ENCODE data around the gene COL1A1. TPM values are rescaled to one million over a fixed set of nuclear protein-coding genes. Genes with fewer than 3 reads are reported as not detected.

The COL1A1 gene
- total RNA-seq, 1 experiment from 2014 or later: 4.5 TPM

GRCh38 chr17:50157891-50158290 is 43.5 kb downstream of the COL1A1 start:
- no peak for DNase-seq (ENCODE audit: unreplicated experiment)
- Mint-ChIP-seq H3K27ac (ENCODE audit: low read depth, unreplicated experiment) (no peak overlapping the region), H3K27me3 (ENCODE audit: insufficient read depth, unreplicated experiment) (no peaks in the 10 kb centered on the region), H3K4me3 (ENCODE audit: unreplicated experiment) (no peak overlapping the region), H3K36me3 (ENCODE audit: insufficient read depth, unreplicated experiment) (no peaks in the 10 kb centered on the region), H3K4me1 (ENCODE audit: insufficient read depth, unreplicated experiment) (peaks cover 22% of the 10 kb centered on the region), H3K9me3 (ENCODE audit: unreplicated experiment) (no peaks in the 10 kb centered on the region)
- CTCF ChIA-PET: interaction anchor here (0.5 to 2.3 kb wide), 3 partner anchors 9 to 35 kb away, joined by 3 to 10 read pairs (median 4); no protein-coding TSS in a partner anchor
- intact Hi-C loops (cut with micrococcal nuclease): no loop called here
- TF ChIP-seq, protein P1, sequence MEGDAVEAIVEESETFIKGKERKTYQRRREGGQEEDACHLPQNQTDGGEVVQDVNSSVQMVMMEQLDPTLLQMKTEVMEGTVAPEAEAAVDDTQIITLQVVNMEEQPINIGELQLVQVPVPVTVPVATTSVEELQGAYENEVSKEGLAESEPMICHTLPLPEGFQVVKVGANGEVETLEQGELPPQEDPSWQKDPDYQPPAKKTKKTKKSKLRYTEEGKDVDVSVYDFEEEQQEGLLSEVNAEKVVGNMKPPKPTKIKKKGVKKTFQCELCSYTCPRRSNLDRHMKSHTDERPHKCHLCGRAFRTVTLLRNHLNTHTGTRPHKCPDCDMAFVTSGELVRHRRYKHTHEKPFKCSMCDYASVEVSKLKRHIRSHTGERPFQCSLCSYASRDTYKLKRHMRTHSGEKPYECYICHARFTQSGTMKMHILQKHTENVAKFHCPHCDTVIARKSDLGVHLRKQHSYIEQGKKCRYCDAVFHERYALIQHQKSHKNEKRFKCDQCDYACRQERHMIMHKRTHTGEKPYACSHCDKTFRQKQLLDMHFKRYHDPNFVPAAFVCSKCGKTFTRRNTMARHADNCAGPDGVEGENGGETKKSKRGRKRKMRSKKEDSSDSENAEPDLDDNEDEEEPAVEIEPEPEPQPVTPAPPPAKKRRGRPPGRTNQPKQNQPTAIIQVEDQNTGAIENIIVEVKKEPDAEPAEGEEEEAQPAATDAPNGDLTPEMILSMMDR (IDR thresholded peaks at IDR 0.05; ENCODE audit: unreplicated experiment): no peak
- POLR2A ChIA-PET: interaction anchor here (1.0 kb wide), 1 partner anchor 20 kb away, joined by 3 read pairs; no protein-coding TSS in a partner anchor
- no TSS peak for BruUV-seq (replicated peaks)

- H3K36me3 Mint-ChIP-seq (ENCODE audit: insufficient read depth, unreplicated experiment): no peaks in the 10 kb centered on the region
- H3K27me3 Mint-ChIP-seq (ENCODE audit: insufficient read depth, unreplicated experiment): no peaks in the 10 kb centered on the region
- intact Hi-C loops (cut with micrococcal nuclease): no loop called here
- H3K9me3 Mint-ChIP-seq (ENCODE audit: unreplicated experiment): no peaks in the 10 kb centered on the region
- H3K4me1 Mint-ChIP-seq (ENCODE audit: insufficient read depth, unreplicated experiment): peaks cover 11% of the 10 kb centered on the region
- TF ChIP-seq, protein P1 (IDR thresholded peaks at IDR 0.05; ENCODE audit: unreplicated experiment): no peak
- ChIA-PET CTCF (interaction anchor here (0.6 to 2.5 kb wide), 10 partner anchors 15 to 457 kb away, joined by 3 to 10 read pairs (median 4); no protein-coding TSS in a partner anchor), POLR2A (interaction anchor here (1.6 kb wide), 1 partner anchor 15 kb away, joined by 5 read pairs; no protein-coding TSS in a partner anchor)
- H3K4me3 Mint-ChIP-seq (ENCODE audit: unreplicated experiment): no peak overlapping the region
- BruUV-seq (replicated peaks): no TSS peak
- DNase-seq (ENCODE audit: unreplicated experiment): peak; percentile 43
- no peak overlapping the region for H3K27ac Mint-ChIP-seq (ENCODE audit: low read depth, unreplicated experiment)
Measured at GRCh38 chr17:50155115-50155819, 46.2 kb downstream of the COL1A1 start.

DNA sequence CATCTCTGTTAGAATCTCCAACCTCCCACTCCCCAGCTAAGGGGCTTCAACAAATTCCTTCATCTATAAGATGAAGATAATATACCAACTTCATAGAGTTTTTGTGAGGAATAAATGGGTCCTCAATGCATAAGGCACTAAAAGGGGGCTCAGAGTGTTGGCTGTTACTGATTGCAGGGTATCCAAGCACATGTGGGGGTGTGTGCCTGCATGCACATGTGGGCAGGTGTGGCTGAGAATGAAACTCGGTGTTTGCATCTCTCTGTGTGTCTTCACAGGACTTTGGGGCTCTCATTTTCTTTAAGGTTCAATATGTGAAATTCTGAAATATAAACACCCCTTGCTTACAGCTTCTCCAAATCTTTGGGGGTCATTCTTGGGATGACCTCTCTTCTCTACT is 46.8 kb downstream of the COL1A1 start:
- CTCF ChIA-PET: interaction anchor here (0.6 to 2.5 kb wide), 10 partner anchors 14 to 458 kb away, joined by 3 to 10 read pairs (median 4); partner anchors contain the start of gene PDK2
- TF ChIP-seq, protein P1 (IDR thresholded peaks at IDR 0.05; ENCODE audit: unreplicated experiment): no peak
- intact Hi-C loops (cut with micrococcal nuclease): no loop called here
- no TSS peak for BruUV-seq (replicated peaks)
- DNase-seq (ENCODE audit: unreplicated experiment): no peak
- Mint-ChIP-seq H3K27me3 (ENCODE audit: insufficient read depth, unreplicated experiment) (no peaks in the 10 kb centered on the region), H3K27ac (ENCODE audit: low read depth, unreplicated experiment) (no peak overlapping the region), H3K9me3 (ENCODE audit: unreplicated experiment) (no peaks in the 10 kb centered on the region), H3K4me3 (ENCODE audit: unreplicated experiment) (no peak overlapping the region), H3K4me1 (ENCODE audit: insufficient read depth, unreplicated experiment) (peaks cover 11% of the 10 kb centered on the region), H3K36me3 (ENCODE audit: insufficient read depth, unreplicated experiment) (no peaks in the 10 kb centered on the region)
- POLR2A ChIA-PET: interaction anchor here (1.0 to 3.6 kb wide), 4 partner anchors 60 to 98 kb away, joined by 3 to 25 read pairs (median 4); partner anchors contain the start of genes ITGA3 and PDK2

All from MCF 10A (cell line).